Caco-2 (cell line): ENCODE measurements around the gene SLC37A1. TPM values are rescaled to one million over a fixed set of nuclear protein-coding genes. Genes with fewer than 3 reads are reported as not detected.
A peak's percentile ranks its signal among the peaks of the same experiment; 100 is the strongest.

Source experiments
- BruUV-seq: library from RNA; stranded (reverse); fragments of 400-500 nt; replicated peaks from 2 replicates; lab custom pipeline; 2021; lab: Mats Ljungman, UMichigan
- CTCF ChIA-PET: fragments of 300-600 bp; sonication (Branson Sonifier 250); formaldehyde crosslinking; loops from one replicate; lab custom pipeline; 2022; ENCODE audit warnings: antibody characterized with exemption; lab: Charles Lee
- POLR2A ChIA-PET: fragments of 300-600 bp; sonication (Branson Sonifier 250); formaldehyde crosslinking; loops from one replicate; lab custom pipeline; 2022; ENCODE audit warnings: antibody characterized with exemption; lab: Charles Lee
- DNase-seq, 2 experiments: peaks; one replicate each; pipeline versions ENCODE4 v3.0.0 to v3.0.0-alpha.2; 2020 to 2022
- H3K27me3 ChIP-seq: replicated peaks from 2 replicates; pipeline ENCODE4 v1.6.0; 2011; ENCODE audit warnings: low read length; ENCODE audit not compliant: control insufficient read depth, insufficient read depth
- H3K36me3 ChIP-seq: 2 replicates; pipeline ENCODE4 v1.5.1; 2011; ENCODE audit warnings: low read length; ENCODE audit not compliant: control insufficient read depth, insufficient read depth
- H3K4me1 ChIP-seq: fragments of 250-450 bp; sonication (Bioruptor Pico); 2 replicates; pipeline ENCODE4 v1.5.1; 2020; ENCODE audit warnings: mild to moderate bottlenecking
- H3K4me3 ChIP-seq: 2 replicates; pipeline ENCODE4 v1.5.1; 2011; ENCODE audit warnings: low read depth, mild to moderate bottlenecking, control low read depth, low read length
- H3K9me3 ChIP-seq: fragments of 250-450 bp; sonication (Bioruptor Pico); 2 replicates; pipeline ENCODE4 v1.5.1; 2020; ENCODE audit warnings: mild to moderate bottlenecking, moderate library complexity
- H3K27ac Mint-ChIP-seq: one replicate; pipeline ENCODE4 v1.8.0; 2022; ENCODE audit warnings: mixed read lengths; ENCODE audit not compliant: unreplicated experiment
- H3K27me3 Mint-ChIP-seq: one replicate; pipeline ENCODE4 v1.8.0; 2022; ENCODE audit warnings: mixed read lengths; ENCODE audit not compliant: insufficient read depth, unreplicated experiment
- H3K36me3 Mint-ChIP-seq: one replicate; pipeline ENCODE4 v1.8.0; 2022; ENCODE audit warnings: mild to moderate bottlenecking, mixed read lengths; ENCODE audit not compliant: insufficient read depth, unreplicated experiment
- H3K4me1 Mint-ChIP-seq: one replicate; pipeline ENCODE4 v1.8.0; 2022; ENCODE audit warnings: low read depth, mixed read lengths; ENCODE audit not compliant: unreplicated experiment
- H3K4me3 Mint-ChIP-seq: one replicate; pipeline ENCODE4 v1.8.0; 2022; ENCODE audit warnings: mild to moderate bottlenecking, moderate library complexity, mixed read lengths; ENCODE audit not compliant: unreplicated experiment
- H3K9me3 Mint-ChIP-seq: one replicate; pipeline ENCODE4 v1.8.0; 2022; ENCODE audit warnings: mixed read lengths; ENCODE audit not compliant: unreplicated experiment
- CTCF ChIP-seq, 2 experiments: fragments of 200-600 bp in 1 of 2; IDR thresholded peaks; 1 replicate in 1 of 2; 2 replicates in 1 of 2; pipeline versions ENCODE4 v1.5.1 to v1.8.0; 2011 to 2022; ENCODE audit warnings: antibody characterized with exemption in 1 of 2, control low read depth in 1 of 2, inconsistent platforms in 1 of 2, low read depth in 1 of 2, low read length in 1 of 2, mild to moderate bottlenecking in 1 of 2, moderate library complexity in 1 of 2; ENCODE audit not compliant: insufficient read depth in 1 of 2, severe bottlenecking in 1 of 2, unreplicated experiment in 1 of 2
- intact Hi-C: fragments of 100-400 bp; cut with micrococcal nuclease; formaldehyde crosslinking; loops from one replicate; pipeline ENCODE4 v1.10.0; 2022; ENCODE audit not compliant: unreplicated experiment
- total RNA-seq: library from RNA; stranded (reverse); gene quantifications from 2 replicates; pipeline ENCODE4 v1.2.3, GENCODE V29; 2022

The SLC37A1 gene
- total RNA-seq, 1 experiment from 2014 or later = 9.8 TPM

- H3K36me3 Mint-ChIP-seq = peaks cover 9% of the 10 kb centered on the region
- Histone ChIP-seq H3K4me1 (no peaks in the 10 kb centered on the region; the same call in 1 of the 2 replicates), H3K27me3 (no peaks in the 10 kb centered on the region), H3K36me3 (no peaks in the 10 kb centered on the region), H3K9me3 (no peaks in the 10 kb centered on the region), H3K4me3 (no peak overlapping the region)
- H3K27me3 Mint-ChIP-seq = no peaks in the 10 kb centered on the region
- TF ChIP-seq CTCF (IDR thresholded peaks at IDR 0.05; ENCODE audit: insufficient read depth in 1 of 2, low read depth in 1 of 2, low read length in 1 of 2, severe bottlenecking in 1 of 2, unreplicated experiment in 1 of 2) = peak in 1 of 2 experiments; percentile 2
- ChIA-PET CTCF (no interaction called here), POLR2A (no interaction called here)
- H3K4me3 Mint-ChIP-seq = no peak overlapping the region
- H3K27ac Mint-ChIP-seq = no peak overlapping the region
- intact Hi-C loops = no loop called here
- peaks cover 7% of the 10 kb centered on the region for H3K4me1 Mint-ChIP-seq
- DNase-seq = no peak
- no peaks in the 10 kb centered on the region for H3K9me3 Mint-ChIP-seq
- BruUV-seq = no TSS peak
Measured at GRCh38 chr21:42499444-42500112, 14.1 kb upstream of the SLC37A1 start.

- DNase-seq = no peak
- Mint-ChIP-seq H3K27me3 (no peaks in the 10 kb centered on the region), H3K4me3 (no peak overlapping the region), H3K4me1 (peaks cover 7% of the 10 kb centered on the region), H3K36me3 (peaks cover 9% of the 10 kb centered on the region), H3K27ac (no peak overlapping the region), H3K9me3 (no peaks in the 10 kb centered on the region)
- no peaks in the 10 kb centered on the region for H3K27me3 ChIP-seq
- ChIA-PET POLR2A (no interaction called here), CTCF (no interaction called here)
- no TSS peak for BruUV-seq
- TF ChIP-seq CTCF (IDR thresholded peaks at IDR 0.05; ENCODE audit: insufficient read depth in 1 of 2, low read depth in 1 of 2, low read length in 1 of 2, severe bottlenecking in 1 of 2, unreplicated experiment in 1 of 2) = no peak
- H3K36me3 ChIP-seq = no peaks in the 10 kb centered on the region
- intact Hi-C loops = no loop called here
- H3K9me3 ChIP-seq = no peaks in the 10 kb centered on the region
- H3K4me1 ChIP-seq = no peaks in the 10 kb centered on the region; the same call in 1 of the 2 replicates
- H3K4me3 ChIP-seq = no peak overlapping the region
Measured at GRCh38 chr21:42500225-42500624, 13.4 kb upstream of the SLC37A1 start.

- Mint-ChIP-seq H3K4me1 (peaks cover 7% of the 10 kb centered on the region), H3K27me3 (no peaks in the 10 kb centered on the region), H3K36me3 (peaks cover 8% of the 10 kb centered on the region), H3K27ac (no peak overlapping the region), H3K4me3 (no peak overlapping the region), H3K9me3 (no peaks in the 10 kb centered on the region)
- Histone ChIP-seq H3K9me3 (no peaks in the 10 kb centered on the region), H3K36me3 (no peaks in the 10 kb centered on the region), H3K27me3 (no peaks in the 10 kb centered on the region), H3K4me3 (no peak overlapping the region), H3K4me1 (no peaks in the 10 kb centered on the region; the same call in 1 of the 2 replicates)
- CTCF ChIA-PET = no interaction called here
- POLR2A ChIA-PET = no interaction called here
- TF ChIP-seq CTCF (IDR thresholded peaks at IDR 0.05; ENCODE audit: insufficient read depth in 1 of 2, low read depth in 1 of 2, low read length in 1 of 2, severe bottlenecking in 1 of 2, unreplicated experiment in 1 of 2) = no peak
- intact Hi-C loops = no loop called here
- BruUV-seq = no TSS peak
- DNase-seq = no peak
Measured at GRCh38 chr21:42500736-42501135, 12.9 kb upstream of the SLC37A1 start.
